ENCODE data around the gene VWA3A. TPM values are rescaled to one million over a fixed set of nuclear protein-coding genes. Genes with fewer than 3 reads are reported as not detected.
A peak's percentile ranks its signal among the peaks of the same experiment; 100 is the strongest.

Gene VWA3A
- total RNA-seq, 1 experiment from 2014 or later = not detected

GRCh38 chr16:22205577-22206012 lies 113.3 kb downstream of the VWA3A start:
- TF ChIP-seq REST (IDR thresholded peaks at IDR 0.05; ENCODE audit: insufficient read depth in 1 of 2, low read depth in 2 of 2, low read length in 1 of 2) = no peak
- TF ChIP-seq, protein P1, sequence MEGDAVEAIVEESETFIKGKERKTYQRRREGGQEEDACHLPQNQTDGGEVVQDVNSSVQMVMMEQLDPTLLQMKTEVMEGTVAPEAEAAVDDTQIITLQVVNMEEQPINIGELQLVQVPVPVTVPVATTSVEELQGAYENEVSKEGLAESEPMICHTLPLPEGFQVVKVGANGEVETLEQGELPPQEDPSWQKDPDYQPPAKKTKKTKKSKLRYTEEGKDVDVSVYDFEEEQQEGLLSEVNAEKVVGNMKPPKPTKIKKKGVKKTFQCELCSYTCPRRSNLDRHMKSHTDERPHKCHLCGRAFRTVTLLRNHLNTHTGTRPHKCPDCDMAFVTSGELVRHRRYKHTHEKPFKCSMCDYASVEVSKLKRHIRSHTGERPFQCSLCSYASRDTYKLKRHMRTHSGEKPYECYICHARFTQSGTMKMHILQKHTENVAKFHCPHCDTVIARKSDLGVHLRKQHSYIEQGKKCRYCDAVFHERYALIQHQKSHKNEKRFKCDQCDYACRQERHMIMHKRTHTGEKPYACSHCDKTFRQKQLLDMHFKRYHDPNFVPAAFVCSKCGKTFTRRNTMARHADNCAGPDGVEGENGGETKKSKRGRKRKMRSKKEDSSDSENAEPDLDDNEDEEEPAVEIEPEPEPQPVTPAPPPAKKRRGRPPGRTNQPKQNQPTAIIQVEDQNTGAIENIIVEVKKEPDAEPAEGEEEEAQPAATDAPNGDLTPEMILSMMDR (IDR thresholded peaks at IDR 0.05) = no peak
- TF ChIP-seq POLR2AphosphoS5 (IDR thresholded peaks at IDR 0.05; ENCODE audit: low read depth, low read length) = no peak
- no peak for TF ChIP-seq TCF7L2 (IDR thresholded peaks at IDR 0.05; ENCODE audit: low read depth, low read length)
- TF ChIP-seq SIN3A (IDR thresholded peaks at IDR 0.05; ENCODE audit: borderline replicate concordance, insufficient read depth, low read depth, low read length) = no peak
- H3K36me3 ChIP-seq (ENCODE audit: control insufficient read depth, insufficient read depth, low read length) = no peaks in the 10 kb centered on the region; the same call in 1 of the 2 replicates
- peaks cover 17% of the 10 kb centered on the region for H3K4me1 ChIP-seq (ENCODE audit: control insufficient read depth, insufficient read depth, low read length)
- peak overlapping the region; percentile 88 for H3K27ac ChIP-seq (ENCODE audit: low read length)
- peak overlapping the region; percentile 70 to 89 for H3K4me3 ChIP-seq (ENCODE audit: low read depth in 2 of 2, low read length in 2 of 2)
- no peaks in the 10 kb centered on the region for H3K27me3 ChIP-seq (ENCODE audit: control insufficient read depth, insufficient read depth, low read length)
- ATAC-seq = no peak
- ChIA-PET POLR2A (interaction anchor here (0.6 kb wide), 1 partner anchor 84 kb away, joined by 3 read pairs; no protein-coding TSS in a partner anchor), CTCF (interaction anchor here (0.5 to 1.9 kb wide), 4 partner anchors 9 to 95 kb away, joined by 3 to 9 read pairs (median 6); no protein-coding TSS in a partner anchor)
- DNase-seq (ENCODE audit: low read depth, low spot score) = no peak
- BruUV-seq (replicated peaks) = no TSS peak
- intact Hi-C loops (cut with micrococcal nuclease; ENCODE audit: unreplicated experiment) = no loop called here
- in situ Hi-C loops (cut with HindIII; ENCODE audit: low pct_unique_long_range_greater_than_20kb, low sequenced_read_pairs) = no loop called here
- no peaks in the 10 kb centered on the region for H3K9me3 ChIP-seq (ENCODE audit: control insufficient read depth, insufficient read depth, low read depth, low read length)

- intact Hi-C loops (cut with micrococcal nuclease; ENCODE audit: unreplicated experiment) = no loop called here
Observed at GRCh38 chr16:22206013-22206841, 113.9 kb downstream of the VWA3A start, which contains the start of gene EEF2K. Gene EEF2K, plus strand, starts transcription at chr16:22206278. Its CDS starts 19,452 bp downstream, at chr16:22225730.

More at GRCh38 chr16:22206013-22206841, 113.9 kb downstream of the VWA3A start, which contains the start of gene EEF2K:
- Histone ChIP-seq H3K9me3 (ENCODE audit: control insufficient read depth, insufficient read depth, low read depth, low read length) (no peaks in the 10 kb centered on the region), H3K27me3 (ENCODE audit: control insufficient read depth, insufficient read depth, low read length) (no peaks in the 10 kb centered on the region), H3K36me3 (ENCODE audit: control insufficient read depth, insufficient read depth, low read length) (no peaks in the 10 kb centered on the region; the same call in 1 of the 2 replicates), H3K27ac (ENCODE audit: low read length) (peak within 1 kb of the TSS; percentile 88), H3K4me3 (ENCODE audit: low read depth in 2 of 2, low read length in 2 of 2) (peak within 1 kb of the TSS; percentile 70 to 89), H3K4me1 (ENCODE audit: control insufficient read depth, insufficient read depth, low read length) (peaks cover 17% of the 10 kb centered on the region)
- BruUV-seq (replicated peaks) = no TSS peak
- DNase-seq (ENCODE audit: low read depth, low spot score) = peak; percentile 85
- in situ Hi-C loops (cut with HindIII; ENCODE audit: low pct_unique_long_range_greater_than_20kb, low sequenced_read_pairs) = no loop called here
- TF ChIP-seq POLR2AphosphoS5 (IDR thresholded peaks at IDR 0.05; ENCODE audit: low read depth, low read length) = peak; percentile 83
- TF ChIP-seq SIN3A (IDR thresholded peaks at IDR 0.05; ENCODE audit: borderline replicate concordance, insufficient read depth, low read depth, low read length) = peak; percentile 85; the same call in 1 of the 2 replicates
- TF ChIP-seq REST (IDR thresholded peaks at IDR 0.05; ENCODE audit: insufficient read depth in 1 of 2, low read depth in 2 of 2, low read length in 1 of 2) = no peak
- TF ChIP-seq, protein P1 (IDR thresholded peaks at IDR 0.05) = peak; percentile 94
- TF ChIP-seq TCF7L2 (IDR thresholded peaks at IDR 0.05; ENCODE audit: low read depth, low read length) = peak; percentile 61; the same call in 1 of the 2 replicates
- ChIA-PET CTCF (interaction anchor here (0.6 to 1.9 kb wide), 2 partner anchors 33 to 94 kb away, joined by 4 to 9 read pairs; no protein-coding TSS in a partner anchor), POLR2A (interaction anchor here (0.6 kb wide), 1 partner anchor 84 kb away, joined by 3 read pairs; no protein-coding TSS in a partner anchor)
- peak; percentile 97 for ATAC-seq

Measured in Panc1 (cell line).